ENCODE measurements around the gene MEGF9.

DNA sequence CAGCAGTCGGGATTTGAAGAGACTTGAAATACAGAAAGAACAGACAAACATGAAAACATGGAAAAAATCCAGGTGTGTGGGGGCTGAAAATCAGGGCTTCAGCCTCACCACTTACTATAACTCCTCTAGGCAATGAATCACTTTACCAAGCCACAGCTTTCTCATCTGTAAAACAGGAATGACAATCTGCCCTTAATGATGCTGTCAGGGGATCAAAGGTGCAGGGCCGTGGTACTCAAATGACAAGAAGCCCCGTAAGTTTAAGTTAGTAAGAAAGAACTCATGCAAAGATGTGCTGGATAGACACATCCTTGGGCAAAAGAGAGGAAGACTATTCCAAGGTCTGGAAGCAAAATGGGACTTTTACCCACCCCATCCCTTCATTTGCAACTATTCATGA is 44.3 kb upstream of the MEGF9 start:
- no peak for TF ChIP-seq ATF3 (IDR thresholded peaks at IDR 0.05)
- TF ChIP-seq, protein P1, sequence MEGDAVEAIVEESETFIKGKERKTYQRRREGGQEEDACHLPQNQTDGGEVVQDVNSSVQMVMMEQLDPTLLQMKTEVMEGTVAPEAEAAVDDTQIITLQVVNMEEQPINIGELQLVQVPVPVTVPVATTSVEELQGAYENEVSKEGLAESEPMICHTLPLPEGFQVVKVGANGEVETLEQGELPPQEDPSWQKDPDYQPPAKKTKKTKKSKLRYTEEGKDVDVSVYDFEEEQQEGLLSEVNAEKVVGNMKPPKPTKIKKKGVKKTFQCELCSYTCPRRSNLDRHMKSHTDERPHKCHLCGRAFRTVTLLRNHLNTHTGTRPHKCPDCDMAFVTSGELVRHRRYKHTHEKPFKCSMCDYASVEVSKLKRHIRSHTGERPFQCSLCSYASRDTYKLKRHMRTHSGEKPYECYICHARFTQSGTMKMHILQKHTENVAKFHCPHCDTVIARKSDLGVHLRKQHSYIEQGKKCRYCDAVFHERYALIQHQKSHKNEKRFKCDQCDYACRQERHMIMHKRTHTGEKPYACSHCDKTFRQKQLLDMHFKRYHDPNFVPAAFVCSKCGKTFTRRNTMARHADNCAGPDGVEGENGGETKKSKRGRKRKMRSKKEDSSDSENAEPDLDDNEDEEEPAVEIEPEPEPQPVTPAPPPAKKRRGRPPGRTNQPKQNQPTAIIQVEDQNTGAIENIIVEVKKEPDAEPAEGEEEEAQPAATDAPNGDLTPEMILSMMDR (IDR thresholded peaks at IDR 0.05 in 2 of 3, conservative IDR thresholded peaks at IDR 0.05 in 1 of 3; ENCODE audit: borderline replicate concordance in 1 of 3, insufficient read depth in 1 of 3, low read depth in 2 of 3, low read length in 2 of 3): no peak
